HG02840 (cell line): Measurements from ENCODE around the gene CATSPERE.
A peak's percentile ranks its signal among the peaks of the same experiment; 100 is the strongest.

Experiments
- ATAC-seq: cut with Tn5 transposase; IDR thresholded peaks from one replicate; pipeline ENCODE4 v1.9.1; 2021; ENCODE audit warnings: mild to moderate bottlenecking, moderate library complexity, moderate number of reproducible peaks; ENCODE audit not compliant: unreplicated experiment, low FRiP score

Gene CATSPERE

GRCh38 chr1:244615301-244615700, 154.2 kb downstream of the CATSPERE start:
- no peak for ATAC-seq

GRCh38 chr1:244626709-244627108, 165.6 kb downstream of the CATSPERE start:
- ATAC-seq, result no peak

GRCh38 chr1:244628789-244629188, 167.7 kb downstream of the CATSPERE start:
- no peak for ATAC-seq

- ATAC-seq, result no peak
Observed at GRCh38 chr1:244633140-244633539, 172.1 kb downstream of the CATSPERE start.

GRCh38 chr1:244634546-244634945, 173.5 kb downstream of the CATSPERE start:
- no peak for ATAC-seq

- no peak for ATAC-seq
Observed at GRCh38 chr1:244636488-244637259, 175.6 kb downstream of the CATSPERE start.

GRCh38 chr1:244639561-244639960, 178.5 kb downstream of the CATSPERE start:
- no peak for ATAC-seq

- no peak for ATAC-seq
Observed at GRCh38 chr1:244640917-244641316, 179.8 kb downstream of the CATSPERE start.

GRCh38 chr1:244642526-244642925, 181.5 kb downstream of the CATSPERE start:
- no peak for ATAC-seq

GRCh38 chr1:244642988-244643387, 181.9 kb downstream of the CATSPERE start:
- no peak for ATAC-seq

- ATAC-seq, result no peak
Observed at GRCh38 chr1:244645414-244645813, 184.3 kb downstream of the CATSPERE start.

GRCh38 chr1:244645890-244646289, 184.8 kb downstream of the CATSPERE start:
- no peak for ATAC-seq

GRCh38 chr1:244647819-244648218, 186.7 kb downstream of the CATSPERE start:
- ATAC-seq, result no peak

GRCh38 chr1:244651956-244652622, 191.0 kb downstream of the CATSPERE start:
- no peak for ATAC-seq

- peak; percentile 97 for ATAC-seq
Observed at GRCh38 chr1:244652623-244653438, 191.8 kb downstream of the CATSPERE start, which contains the start of gene DESI2. TSS of gene DESI2 (plus strand) at chr1:244653126. CDS start at chr1:244653314, 188 bp downstream.

- no peak for ATAC-seq
Observed at GRCh38 chr1:244653439-244654107, 192.5 kb downstream of the CATSPERE start.

GRCh38 chr1:244654108-244655038, 193.3 kb downstream of the CATSPERE start:
- no peak for ATAC-seq

GRCh38 chr1:244655186-244655585, 194.1 kb downstream of the CATSPERE start:
- no peak for ATAC-seq

- no peak for ATAC-seq
Observed at GRCh38 chr1:244657421-244657820, 196.3 kb downstream of the CATSPERE start.
